DMS 273 (cell line): ENCODE results near the gene RNF208.

Experiments used
- DNase-seq: peaks from one replicate; lab custom pipeline; 2025; ENCODE audit not compliant: unreplicated experiment; lab: John Stamatoyannopoulos, UW

RNF208 gene

GRCh38 chr9:137193771-137194170, 28.3 kb downstream of the RNF208 start:
- peak; percentile 45 for DNase-seq

GRCh38 chr9:137192859-137193258, 29.2 kb downstream of the RNF208 start:
- DNase-seq = no peak

DNA sequence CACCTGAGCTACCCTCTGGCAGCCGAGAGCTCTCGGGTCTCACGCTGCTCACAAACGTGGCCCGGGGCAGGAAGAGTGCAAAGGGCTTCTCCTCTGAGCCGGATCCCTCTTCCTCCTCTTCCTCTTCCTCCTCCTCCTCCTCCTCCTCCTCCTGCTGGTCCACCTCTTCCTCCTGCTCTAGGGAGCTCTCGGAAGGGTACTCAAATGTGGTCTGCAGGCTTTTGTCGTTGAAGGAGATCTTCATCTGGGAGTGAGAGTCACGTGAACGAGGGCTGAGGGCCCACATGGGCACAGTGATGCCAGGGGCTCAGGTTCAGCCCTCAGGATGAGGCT, 29.6 kb downstream of the RNF208 start:
- DNase-seq = no peak

GRCh38 chr9:137191691-137192447, 30.2 kb downstream of the RNF208 start:
- no peak for DNase-seq

GRCh38 chr9:137191245-137191644, 30.8 kb downstream of the RNF208 start:
- no peak for DNase-seq

- DNase-seq = peak; percentile 57
These were observed 31.7 kb downstream of the RNF208 start for GRCh38 chr9:137190315-137190856.

DNA sequence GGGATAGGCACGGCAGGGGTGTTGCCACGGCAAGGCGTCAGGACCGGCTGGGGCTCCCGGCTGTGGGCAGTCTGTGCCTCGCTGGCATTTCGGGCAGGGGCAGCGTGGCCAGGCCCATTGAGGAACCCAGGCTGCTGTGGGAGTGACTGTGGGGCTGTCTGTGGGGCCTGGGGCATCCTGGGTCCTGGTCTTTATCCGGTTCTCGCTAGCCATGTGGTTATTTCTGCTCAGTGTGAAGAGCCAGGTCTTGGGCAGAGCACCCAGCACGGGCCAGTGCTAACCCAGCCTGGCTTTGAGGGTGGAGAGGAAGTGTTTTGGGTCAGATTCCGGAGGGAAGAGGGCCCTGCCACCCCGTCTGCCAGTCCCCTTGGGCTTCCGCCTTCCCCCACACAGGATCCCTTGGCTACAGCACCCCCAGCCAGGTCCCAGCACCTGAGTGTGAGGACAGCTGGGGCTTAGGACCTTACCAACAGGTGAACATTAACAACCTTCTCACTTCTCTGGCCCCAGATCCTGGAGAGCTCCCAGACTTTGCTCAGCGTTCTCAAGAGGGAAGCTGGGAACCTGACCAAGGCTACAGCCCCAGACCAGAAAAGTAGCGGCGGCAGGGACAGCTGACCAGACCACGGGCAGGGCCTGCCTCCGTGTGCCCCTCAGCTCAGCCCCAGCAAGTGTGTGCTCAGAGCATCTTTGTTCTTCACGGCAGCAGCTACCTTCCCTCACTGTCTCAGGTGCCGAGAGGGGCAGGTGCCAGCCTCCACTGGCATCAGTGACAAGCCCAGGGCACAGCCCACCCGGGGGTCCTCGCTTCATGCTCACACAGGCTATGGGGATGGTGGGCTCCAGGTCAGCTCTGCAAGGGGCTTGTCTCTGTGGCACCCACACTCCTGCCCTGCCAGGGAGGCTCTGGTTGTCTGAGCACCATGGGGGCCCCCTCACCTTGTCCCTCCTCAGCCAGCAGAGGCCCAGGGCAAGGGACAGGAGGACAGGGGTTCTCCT, 32.4 kb downstream of the RNF208 start:
- no peak for DNase-seq

DNA sequence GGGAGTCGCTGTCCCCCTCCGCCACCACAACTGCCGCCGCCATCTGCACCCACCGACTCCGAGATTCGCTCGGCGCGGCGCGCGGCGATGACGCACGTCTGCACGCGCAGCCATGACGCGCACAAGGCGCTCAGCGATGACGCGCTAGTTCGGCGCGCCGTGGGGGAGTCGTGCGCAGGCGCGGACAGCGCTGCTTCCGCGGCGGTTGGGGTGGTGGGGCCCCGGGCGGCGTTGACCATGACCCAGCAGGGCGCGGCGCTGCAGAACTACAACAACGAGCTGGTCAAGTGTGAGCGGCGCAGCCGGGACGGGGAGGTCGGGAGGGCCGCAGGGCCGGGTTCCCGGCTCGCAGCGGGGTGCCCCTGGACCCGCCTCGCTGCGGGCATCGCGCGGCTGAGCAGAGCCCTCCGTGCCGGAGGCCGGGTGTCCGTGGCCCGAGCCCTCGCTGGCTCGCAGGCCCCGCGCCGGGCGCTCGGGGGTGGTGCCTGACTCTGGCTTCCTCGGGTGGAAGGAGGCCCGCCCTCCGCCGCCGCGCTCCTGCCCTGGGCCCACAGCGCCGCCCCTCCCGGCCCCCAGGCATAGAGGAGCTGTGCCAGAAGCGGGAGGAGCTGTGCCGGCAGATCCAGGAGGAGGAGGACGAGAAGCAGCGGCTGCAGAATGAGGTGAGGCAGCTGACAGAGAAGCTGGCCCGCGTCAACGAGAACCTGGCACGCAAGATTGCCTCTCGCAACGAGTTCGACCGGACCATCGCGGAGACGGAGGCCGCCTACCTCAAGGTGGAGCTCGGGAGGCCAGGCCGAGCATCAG, 33.3 kb downstream of the RNF208 start, which contains the start of the genes ANAPC2 and SSNA1:
Gene ANAPC2 (minus strand): TSS at position 71 of the 807 bp plus-strand sequence. CDS start 28 bp downstream, at position 43.
Gene SSNA1 (plus strand): TSS at position 187 of the 807 bp plus-strand sequence. CDS start 51 bp downstream, at position 238.
- DNase-seq = peak; percentile 98

GRCh38 chr9:137188086-137188489, 34.0 kb downstream of the RNF208 start:
- DNase-seq = no peak

- no peak for DNase-seq
These were observed 34.7 kb downstream of the RNF208 start for GRCh38 chr9:137187386-137187785.

DNA sequence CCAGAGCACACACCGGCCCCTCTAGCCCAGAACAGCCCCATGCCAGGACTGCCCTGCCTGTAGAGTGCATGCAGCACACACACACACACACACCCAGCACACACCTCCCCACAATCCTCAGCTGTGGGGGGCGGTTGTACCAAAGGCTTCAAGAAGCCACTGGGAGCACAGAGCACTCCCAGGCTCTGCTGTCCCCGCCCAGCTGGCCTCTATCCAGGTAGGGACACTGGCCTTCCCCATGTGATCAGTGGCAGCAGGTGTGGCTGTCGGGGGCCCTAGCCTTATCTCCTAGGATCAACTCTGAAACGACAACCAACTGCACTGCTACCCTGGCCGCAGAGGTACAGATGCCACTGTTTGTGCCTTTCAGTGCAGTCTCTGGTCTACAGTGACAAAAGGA, 35.7 kb downstream of the RNF208 start:
- no peak for DNase-seq

- DNase-seq = no peak
These were observed 36.1 kb downstream of the RNF208 start for GRCh38 chr9:137185921-137186320.

GRCh38 chr9:137184881-137185660, 37.0 kb downstream of the RNF208 start:
- no peak for DNase-seq

DNA sequence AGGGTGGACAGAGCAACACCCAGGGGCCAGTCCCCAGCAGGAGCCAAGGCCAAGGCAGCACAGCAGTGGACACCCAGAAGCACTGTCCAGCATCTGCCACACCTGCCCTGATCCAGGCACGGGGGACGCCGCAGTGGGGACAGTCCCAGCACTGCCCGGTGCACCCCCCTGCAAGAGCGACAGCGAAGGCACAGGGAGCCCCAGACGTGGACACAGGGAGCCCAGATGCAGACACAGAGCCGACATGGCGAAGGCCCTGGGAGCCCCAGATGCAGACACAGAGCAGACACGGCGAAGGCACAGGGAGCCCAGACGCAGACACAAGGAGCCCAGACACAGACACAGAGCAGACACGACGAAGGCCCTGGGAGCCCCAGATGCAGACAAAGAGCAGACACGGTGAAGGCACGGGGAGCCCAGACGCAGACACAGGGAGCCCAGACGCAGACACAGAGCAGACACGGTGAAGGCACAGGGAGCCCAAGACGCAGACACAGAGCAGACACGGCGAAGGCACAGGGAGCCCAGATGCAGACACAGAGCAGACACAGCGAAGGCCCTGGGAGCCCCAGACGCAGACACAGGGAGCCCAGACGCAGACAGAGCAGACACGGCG, 38.0 kb downstream of the RNF208 start:
- no peak for DNase-seq

- DNase-seq = no peak
These were observed 39.2 kb downstream of the RNF208 start for GRCh38 chr9:137182836-137183235.

- DNase-seq = no peak
These were observed 40.4 kb downstream of the RNF208 start for GRCh38 chr9:137181680-137182079.

GRCh38 chr9:137180491-137180890, 41.5 kb downstream of the RNF208 start:
- no peak for DNase-seq

DNA sequence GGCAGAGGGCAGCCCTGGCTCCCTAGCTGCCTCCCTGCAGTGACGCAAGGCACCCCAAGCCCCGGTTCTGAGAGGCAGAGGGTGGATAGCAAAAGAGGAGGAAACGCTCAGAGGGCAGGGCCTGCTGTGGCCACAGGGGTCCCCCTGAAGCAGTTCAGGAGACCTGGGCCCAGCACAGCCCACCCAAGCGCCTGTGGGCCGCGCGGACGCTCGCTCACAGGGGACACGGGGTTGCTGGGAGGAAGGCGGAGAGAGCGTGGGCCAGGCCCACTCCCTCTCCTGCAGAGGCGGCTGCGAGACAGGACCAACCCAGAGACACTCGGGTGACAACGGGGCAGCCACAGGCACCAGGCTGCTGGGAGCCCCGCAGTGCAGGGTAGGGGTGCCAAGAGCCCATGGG, 42.3 kb downstream of the RNF208 start:
- no peak for DNase-seq

DNA sequence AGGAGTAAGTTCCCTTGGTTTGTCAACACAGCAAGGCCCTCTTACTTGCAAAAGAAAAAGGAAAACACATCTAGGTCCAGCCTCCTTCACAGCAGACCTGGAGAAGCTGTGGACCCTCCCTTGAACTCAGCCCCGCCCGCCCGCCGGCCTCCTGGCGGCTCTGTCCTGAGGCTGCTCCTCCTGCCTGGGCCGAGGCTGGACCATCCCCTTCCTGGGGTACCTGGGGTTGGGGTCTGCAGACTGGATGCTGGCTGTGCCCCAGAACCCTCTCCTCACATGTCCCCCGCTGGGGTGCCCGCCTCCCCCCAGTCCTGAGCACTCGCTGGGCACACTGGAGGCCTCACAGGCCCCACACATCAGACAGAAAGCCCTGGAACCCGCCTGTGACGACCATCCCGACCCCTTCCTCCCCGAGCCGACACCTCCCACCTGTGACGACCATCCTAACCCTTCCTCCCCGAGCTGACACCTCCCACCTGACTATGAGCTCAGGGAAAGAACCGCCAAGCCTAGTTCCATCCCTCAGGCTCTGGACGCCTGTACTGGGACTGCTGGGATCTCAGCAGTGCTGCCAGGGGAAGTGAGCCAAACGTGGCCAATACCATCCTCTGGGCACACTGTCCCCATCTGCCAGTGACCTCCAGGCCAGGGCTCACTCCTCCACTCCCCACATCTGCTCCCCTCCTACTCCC, 43.0 kb downstream of the RNF208 start:
- no peak for DNase-seq
